K562 (cell line): ENCODE results near the gene MGAT1.

Experiments used
- GABPA ChIP-seq: fragments of 200-800 bp; sonication (Bioruptor generic); conservative IDR thresholded peaks from 2 replicates; pipeline ENCODE4 v1.6.1; 2016; ENCODE audit warnings: low read depth, missing genetic modification characterization, missing compliant biosample characterization
- HMGXB4 ChIP-seq: sonication (generic); formaldehyde crosslinking; IDR thresholded peaks from 2 replicates; pipeline ENCODE4 v1.8.1; 2023; ENCODE audit warnings: mild to moderate bottlenecking, missing genetic modification reagents
- MCM3 ChIP-seq: fragments of 450-650 bp; IDR thresholded peaks from 2 replicates; pipeline ENCODE4 v1.6.1; 2016
- RFX7 ChIP-seq: fragments of 250-450 bp; sonication (Bioruptor Pico); IDR thresholded peaks from 2 replicates; pipeline ENCODE4 v1.5.1; 2021; ENCODE audit warnings: mild to moderate bottlenecking
- ZNF668 ChIP-seq: fragments of 250-450 bp; sonication (Bioruptor Pico); IDR thresholded peaks from 2 replicates; pipeline ENCODE4 v1.8.0; 2022; ENCODE audit warnings: mild to moderate bottlenecking, inconsistent platforms

DNA sequence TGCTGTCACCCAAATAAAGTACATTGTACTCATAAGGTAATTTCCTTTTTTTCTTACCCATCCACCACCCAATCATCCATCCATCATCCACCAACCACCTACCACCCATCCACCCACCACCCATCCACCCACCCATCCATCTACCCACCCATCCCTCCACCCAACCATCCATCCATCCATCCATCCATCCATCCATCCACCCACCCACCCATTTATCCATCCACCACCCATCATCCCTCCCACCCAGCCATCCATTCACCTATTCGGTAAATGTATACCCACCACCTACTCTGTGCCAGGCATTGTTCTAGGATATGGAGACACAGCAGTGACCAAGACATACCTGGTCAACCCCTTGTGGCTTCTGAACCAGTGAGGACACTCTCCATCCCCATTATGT is 25.1 kb downstream of the MGAT1 start:
- TF ChIP-seq HMGXB4 (CRISPR knock-in tag): no peak
- TF ChIP-seq MCM3: no peak
- TF ChIP-seq ZNF668 (CRISPR knock-in tag): no peak
- TF ChIP-seq GABPA: no peak
- no peak for TF ChIP-seq RFX7 (CRISPR knock-in tag)
